GM12892 (cell line): Measurements from ENCODE around the gene C1orf50.

Experiments
- POLR2A ChIP-seq: IDR thresholded peaks from 2 replicates; pipeline ENCODE4 v1.6.1; 2011; ENCODE audit warnings: low read depth, low read length, control low read depth
- POLR2AphosphoS5 ChIP-seq: IDR thresholded peaks from 2 replicates; pipeline ENCODE4 v1.6.1; 2011; ENCODE audit warnings: low read depth, low read length, control low read depth
- TAF1 ChIP-seq: IDR thresholded peaks from 2 replicates; pipeline ENCODE4 v1.6.1; 2011; ENCODE audit warnings: low read depth, mild to moderate bottlenecking, control low read depth, low read length, borderline replicate concordance

GRCh38 chr1:42746436-42747105, 20.5 kb upstream of the C1orf50 start:
- TF ChIP-seq POLR2A (no peak), POLR2AphosphoS5 (no peak), TAF1 (no peak)
